GM12878 (cell line): ENCODE results near the gene KIR3DL3. TPM values are rescaled to one million over a fixed set of nuclear protein-coding genes. Genes with fewer than 3 reads are reported as not detected.
"Not testable (repeated sequence)": the region's sequence is repeated elsewhere in the genome, so short reads cannot be mapped to it uniquely, and the experiment has no call there.

Experiments
- ATAC-seq: fragments of 200-7000 bp; cut with Tn5 transposase; 3 replicates; pipeline ENCODE4 v1.9.1; 2020; ENCODE audit warnings: mild to moderate bottlenecking, moderate library complexity
- BruUV-seq: library from RNA; stranded (reverse); fragments of 400-500 nt; replicated peaks from 2 replicates; lab custom pipeline; 2021; lab: Mats Ljungman, UMichigan
- CTCF ChIA-PET: fragments of 300-600 bp; sonication (Branson Sonifier 250); formaldehyde crosslinking; extraction: SDS; loops from one replicate; lab custom pipeline; 2021; ENCODE audit warnings: inconsistent platforms; lab: Yijun Ruan, JAX
- POLR2A ChIA-PET: fragments of 350-600 bp; formaldehyde crosslinking; extraction: SDS; loops from one replicate; lab custom pipeline; 2021; ENCODE audit warnings: inconsistent platforms; lab: Charles Lee
- RAD21 ChIA-PET: fragments of 300-600 bp; sonication (Branson Sonifier 250); formaldehyde crosslinking; loops from one replicate; lab custom pipeline; 2023; ENCODE audit warnings: antibody characterized with exemption; ENCODE audit not compliant: unreplicated experiment; lab: Charles Lee
- SMC1A ChIA-PET: fragments of 300-600 bp; sonication (Branson Sonifier 250); formaldehyde crosslinking; loops from one replicate; lab custom pipeline; 2023; ENCODE audit not compliant: unreplicated experiment, uncharacterized antibody; lab: Charles Lee
- DNase-seq: peaks from one replicate; pipeline ENCODE4 v3.0.0-alpha.2; 2011; ENCODE audit warnings: low read depth, low spot score
- FAIRE-seq: peaks from 3 replicates; lab custom pipeline; 2011; peaks lifted over from hg19 to GRCh38; lab: Jason Lieb, UNC
- H2AFZ ChIP-seq: 2 replicates; pipeline ENCODE4 v1.6.0; 2011; ENCODE audit warnings: low read depth, low read length, control low read depth; ENCODE audit not compliant: control insufficient read depth
- H3K27ac ChIP-seq: 2 replicates; pipeline ENCODE4 v1.5.1; 2011; ENCODE audit warnings: control low read depth; ENCODE audit not compliant: control insufficient read depth, insufficient read depth
- H3K27me3 ChIP-seq, 2 experiments: replicated peaks in 1 of 2; 2 replicates each; pipeline versions ENCODE4 v1.6.0 to v1.6.1; 2011; ENCODE audit warnings: low read length in 1 of 2; ENCODE audit not compliant: control insufficient read depth in 2 of 2, insufficient read depth in 2 of 2
- H3K36me3 ChIP-seq, 2 experiments: 2 replicates each; pipeline ENCODE4 v1.5.1; 2011; ENCODE audit warnings: low read length in 1 of 2; ENCODE audit not compliant: control insufficient read depth in 2 of 2, insufficient read depth in 2 of 2
- H3K4me1 ChIP-seq: 2 replicates; pipeline ENCODE4 v1.6.1; 2011; ENCODE audit warnings: mild to moderate bottlenecking, low read length, moderate library complexity, mixed read lengths; ENCODE audit not compliant: control insufficient read depth, insufficient read depth
- H3K4me2 ChIP-seq: 2 replicates; pipeline ENCODE4 v1.6.0; 2011; ENCODE audit warnings: control low read depth; ENCODE audit not compliant: control insufficient read depth, insufficient read depth
- H3K4me3 ChIP-seq: fragments of 200-600 bp; sonication (generic); 2 replicates; pipeline ENCODE4 v1.5.1; 2016
- H3K79me2 ChIP-seq: 2 replicates; pipeline ENCODE4 v1.6.0; 2011; ENCODE audit warnings: low read length; ENCODE audit not compliant: control insufficient read depth, insufficient read depth
- H3K9ac ChIP-seq: 2 replicates; pipeline ENCODE4 v1.8.0; 2011; ENCODE audit warnings: low read length, control low read depth, mixed read lengths; ENCODE audit not compliant: control insufficient read depth, insufficient read depth
- H3K9me3 ChIP-seq: replicated peaks from 3 replicates; pipeline ENCODE4 v1.5.1; 2011; ENCODE audit warnings: mild to moderate bottlenecking, low read length; ENCODE audit not compliant: control insufficient read depth, insufficient read depth
- H4K20me1 ChIP-seq: 2 replicates; pipeline ENCODE4 v1.6.0; 2011; ENCODE audit not compliant: control insufficient read depth, insufficient read depth
- WGBS: methylation state at CpG from one replicate; pipeline ENCODE4 v1.1.6; 2016; ENCODE audit warnings: low lambda C conversion rate; ENCODE audit not compliant: insufficient replicate concordance, insufficient coverage; ENCODE audit errors: missing lambda C conversion rate; 5-methylcytosine and 5-hydroxymethylcytosine counted together
- in situ Hi-C: fragments of 300-500 bp; cut with MboI; formaldehyde crosslinking; loops from 9 replicates; pipeline ENCODE4 v1.14.3; 2018; ENCODE audit warnings: mixed read lengths
- intact Hi-C: fragments of 100-400 bp; cut with micrococcal nuclease; formaldehyde crosslinking; loops from one replicate; pipeline ENCODE4 v1.14.2; 2022; ENCODE audit not compliant: unreplicated experiment
- polyA plus RNA-seq, 11 experiments: library from polyadenylated mRNA; depleted of rRNA in 4 of 11; unstranded in 6 of 11; stranded (reverse) in 5 of 11; fragments of >200 nt; fragmentation: Nextera tagmentation in 4 of 11; fragmentation: Illumina TruSeq in 1 of 11; extraction: Ambion mirVana in 4 of 11; extraction: Trizol in 1 of 11; gene quantifications; 1 replicate in 1 of 11; 2 replicates in 10 of 11; pipeline versions ENCODE4 v1.2.1 to v1.2.3, GENCODE V29; 2011 to 2016; ENCODE audit warnings: inconsistent platforms in 2 of 11, missing spikeins in 2 of 11, low read depth in 1 of 11
- total RNA-seq, 4 experiments: library from RNA; depleted of rRNA in 3 of 4; stranded (reverse); fragments of >200 nt in 3 of 4; fragmentation: Illumina TruSeq in 1 of 4; extraction: Trizol in 1 of 4; gene quantifications; 2 replicates each; pipeline versions ENCODE4 v1.2.1 to v1.2.3, GENCODE V29; 2013 to 2021

KIR3DL3 gene
- total and polyA plus RNA-seq, 10 of the 15 experiments (the other 5 are each of a cell fraction or from before 2014, with no cell fraction given): not detected

DNA sequence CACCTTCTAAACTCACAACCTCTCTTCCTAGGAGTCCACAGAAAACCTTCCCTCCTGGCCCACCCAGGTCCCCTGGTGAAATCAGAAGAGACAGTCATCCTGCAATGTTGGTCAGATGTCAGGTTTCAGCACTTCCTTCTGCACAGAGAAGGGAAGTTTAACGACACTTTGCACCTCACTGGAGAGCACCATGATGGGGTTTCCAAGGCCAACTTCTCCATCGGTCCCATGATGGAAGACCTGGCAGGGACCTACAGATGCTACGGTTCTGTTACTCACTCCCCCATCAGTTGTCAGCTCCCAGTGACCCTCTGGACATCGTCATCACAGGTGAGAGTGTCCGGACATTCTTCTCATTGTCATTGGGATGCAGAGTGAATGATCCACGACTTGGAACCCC, 34.3 kb downstream of the KIR3DL3 start:
- H3K4me2 ChIP-seq, intact Hi-C loops, POLR2A ChIA-PET, H3K36me3 ChIP-seq, in situ Hi-C loops, H3K4me1 ChIP-seq, H4K20me1 ChIP-seq, CTCF ChIA-PET, BruUV-seq, H3K4me3 ChIP-seq, H3K27me3 ChIP-seq, RAD21 ChIA-PET, SMC1A ChIA-PET, H3K79me2 ChIP-seq, H3K9ac ChIP-seq, FAIRE-seq, H3K27ac ChIP-seq, ATAC-seq, H3K9me3 ChIP-seq, DNase-seq, H2AFZ ChIP-seq: not testable (repeated sequence)
- WGBS: 16% methylated on average over 6 of the region's 6 CpGs

DNA sequence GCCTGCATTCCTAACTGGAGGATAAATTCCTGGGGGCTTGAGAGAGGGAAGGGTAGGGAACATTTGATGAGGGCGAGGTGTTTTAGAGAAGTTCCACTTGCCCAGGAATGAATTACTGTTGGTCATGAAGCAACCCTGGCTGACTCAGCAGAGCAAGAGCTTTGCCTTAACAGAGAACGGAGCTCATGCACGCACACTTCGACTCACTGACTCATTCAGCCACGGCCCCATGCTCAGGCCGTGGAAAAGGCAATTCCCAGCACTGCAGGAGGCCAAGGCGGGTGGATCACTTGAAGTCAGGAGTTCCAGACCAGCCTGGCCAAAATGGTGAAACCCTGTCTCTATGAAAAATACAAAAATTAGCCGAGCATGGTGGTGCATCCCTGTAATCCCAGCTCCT, 40.0 kb downstream of the KIR3DL3 start:
- SMC1A ChIA-PET, DNase-seq, RAD21 ChIA-PET, H3K27me3 ChIP-seq, H3K9me3 ChIP-seq, H3K36me3 ChIP-seq, H3K4me2 ChIP-seq, H3K9ac ChIP-seq, H3K4me1 ChIP-seq, FAIRE-seq, CTCF ChIA-PET, H2AFZ ChIP-seq, in situ Hi-C loops, H3K27ac ChIP-seq, intact Hi-C loops, POLR2A ChIA-PET, ATAC-seq, H4K20me1 ChIP-seq, BruUV-seq, H3K4me3 ChIP-seq, H3K79me2 ChIP-seq: not testable (repeated sequence)
- WGBS: 14% methylated on average over 8 of the region's 8 CpGs

DNA sequence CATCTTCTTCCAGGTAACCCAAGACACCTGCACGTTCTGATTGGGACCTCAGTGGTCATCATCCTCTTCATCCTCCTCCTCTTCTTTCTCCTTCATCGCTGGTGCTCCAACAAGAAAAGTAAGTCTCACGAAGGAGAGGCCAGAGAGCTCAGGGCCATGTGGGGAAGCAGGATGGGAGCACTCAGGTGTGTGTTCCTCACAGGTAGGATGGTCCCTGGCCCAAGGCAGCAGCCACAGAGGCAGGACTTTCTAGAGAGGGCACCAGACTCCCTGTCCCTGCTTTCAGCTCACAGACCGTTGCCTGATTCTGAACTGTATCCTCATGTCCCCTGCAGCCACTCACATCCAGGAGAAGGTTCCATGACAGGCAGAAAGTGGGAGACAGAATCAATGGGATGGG, 42.2 kb downstream of the KIR3DL3 start:
- H3K27me3 ChIP-seq, H3K79me2 ChIP-seq, SMC1A ChIA-PET, H3K27ac ChIP-seq, in situ Hi-C loops, H3K9me3 ChIP-seq, H3K4me2 ChIP-seq, RAD21 ChIA-PET, FAIRE-seq, DNase-seq, CTCF ChIA-PET, H2AFZ ChIP-seq, ATAC-seq, H3K9ac ChIP-seq, H3K4me1 ChIP-seq, H3K36me3 ChIP-seq, H4K20me1 ChIP-seq, H3K4me3 ChIP-seq, BruUV-seq, intact Hi-C loops, POLR2A ChIA-PET: not testable (repeated sequence)
- WGBS: 7% methylated on average over 3 of the region's 4 CpGs

DNA sequence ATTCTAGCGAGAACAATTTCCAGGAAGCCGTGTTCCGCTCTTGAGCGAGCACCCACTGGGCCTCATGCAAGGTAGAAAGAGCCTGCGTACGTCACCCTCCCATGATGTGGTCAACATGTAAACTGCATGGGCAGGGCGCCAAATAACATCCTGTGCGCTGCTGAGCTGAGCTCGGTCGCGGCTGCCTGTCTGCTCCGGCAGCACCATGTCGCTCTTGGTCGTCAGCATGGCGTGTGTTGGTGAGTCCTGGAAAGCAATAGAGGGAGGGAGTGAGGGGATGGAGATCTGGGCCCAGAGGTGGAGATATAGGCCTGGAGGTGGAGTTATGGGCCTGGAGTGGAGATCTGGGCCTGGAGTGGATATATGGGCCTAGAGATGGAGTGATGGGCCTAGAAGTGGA, 45.4 kb downstream of the KIR3DL3 start, which contains the start of gene KIR2DL1:
Gene KIR2DL1, plus strand, starts transcription at position 148 of the 400 bp plus-strand sequence. Its CDS starts 58 bp downstream, at position 206.
- RAD21 ChIA-PET: not testable (repeated sequence)

More for the DNA sequence above, 45.4 kb downstream of the KIR3DL3 start, which contains the start of gene KIR2DL1:
- H3K9me3 ChIP-seq, H3K79me2 ChIP-seq, H3K4me1 ChIP-seq, H3K27ac ChIP-seq, H3K27me3 ChIP-seq, H4K20me1 ChIP-seq, H2AFZ ChIP-seq, H3K4me2 ChIP-seq, POLR2A ChIA-PET, DNase-seq, H3K36me3 ChIP-seq, CTCF ChIA-PET, BruUV-seq, SMC1A ChIA-PET, FAIRE-seq, H3K4me3 ChIP-seq, ATAC-seq, H3K9ac ChIP-seq, intact Hi-C loops: not testable (repeated sequence)
- in situ Hi-C loops: loop anchor here (5.0 kb wide), 1 partner anchor 78 kb away; no protein-coding TSS in a partner anchor
- 72% methylated on average over 15 of the region's 15 CpGs for WGBS
